GM18909 (cell line): ENCODE results near the gene ABCA12.

Experiments used
- ATAC-seq: cut with Tn5 transposase; IDR thresholded peaks from one replicate; pipeline ENCODE4 v1.9.1; 2021; ENCODE audit warnings: mild to moderate bottlenecking; ENCODE audit not compliant: unreplicated experiment, poor library complexity

Gene ABCA12

GRCh38 chr2:214989187-214989586 is 149.2 kb downstream of the ABCA12 start:
- ATAC-seq: no peak

DNA sequence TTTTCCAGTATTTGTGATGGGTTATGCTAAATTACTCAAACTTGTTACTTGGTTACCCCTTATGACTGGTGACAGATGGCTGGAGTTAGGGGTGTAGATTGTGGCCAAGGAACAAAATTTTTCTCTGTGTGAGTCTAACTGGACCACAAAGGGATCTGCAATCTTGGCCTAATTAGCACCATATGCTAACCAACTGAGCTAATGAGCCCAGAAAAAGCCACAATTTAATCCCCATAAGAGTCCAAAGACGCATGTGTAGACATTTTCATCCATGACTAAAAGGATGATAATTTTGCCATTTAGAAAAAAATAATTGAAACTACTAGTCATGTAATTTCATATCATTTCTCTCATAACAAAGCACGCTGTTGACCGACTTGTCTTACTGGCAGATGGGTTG is 151.2 kb downstream of the ABCA12 start:
- no peak for ATAC-seq

DNA sequence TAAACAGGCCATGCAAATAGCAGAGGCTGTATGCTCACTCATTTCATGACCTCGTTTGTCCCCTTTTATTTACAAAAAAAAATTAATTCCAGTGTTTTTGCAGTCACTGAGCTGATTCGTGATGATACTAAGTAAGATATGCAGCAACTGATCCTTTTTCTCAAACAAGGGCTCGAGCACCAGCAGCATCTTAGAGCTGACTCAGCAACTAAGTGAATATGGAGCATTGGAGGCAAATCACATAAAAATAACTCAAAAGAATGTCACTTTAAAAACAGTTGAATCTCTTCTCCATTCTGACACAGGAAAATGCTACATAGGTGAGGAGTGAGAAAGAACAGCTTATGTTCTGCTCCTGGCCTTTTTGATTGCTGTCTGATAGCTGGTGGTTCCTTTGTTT is 152.8 kb downstream of the ABCA12 start:
- ATAC-seq: no peak

DNA sequence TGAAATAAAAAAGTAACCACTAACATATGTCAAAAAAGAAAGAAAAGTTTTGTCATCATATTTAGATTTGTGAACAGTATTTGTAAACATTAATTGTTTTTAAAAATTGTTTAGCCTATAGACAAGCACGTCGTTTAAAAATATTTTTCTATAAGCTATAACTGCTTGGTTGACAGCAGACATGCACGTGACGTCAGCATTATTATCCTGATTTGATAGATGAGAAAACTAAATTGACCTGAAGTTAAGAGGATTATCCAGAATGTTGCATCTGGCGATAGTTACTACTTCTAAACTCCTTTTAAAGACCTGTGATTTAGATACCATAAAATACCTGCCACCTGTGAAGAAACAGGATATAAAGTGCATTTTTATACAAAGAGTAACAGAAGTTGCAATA is 172.0 kb downstream of the ABCA12 start:
- no peak for ATAC-seq

DNA sequence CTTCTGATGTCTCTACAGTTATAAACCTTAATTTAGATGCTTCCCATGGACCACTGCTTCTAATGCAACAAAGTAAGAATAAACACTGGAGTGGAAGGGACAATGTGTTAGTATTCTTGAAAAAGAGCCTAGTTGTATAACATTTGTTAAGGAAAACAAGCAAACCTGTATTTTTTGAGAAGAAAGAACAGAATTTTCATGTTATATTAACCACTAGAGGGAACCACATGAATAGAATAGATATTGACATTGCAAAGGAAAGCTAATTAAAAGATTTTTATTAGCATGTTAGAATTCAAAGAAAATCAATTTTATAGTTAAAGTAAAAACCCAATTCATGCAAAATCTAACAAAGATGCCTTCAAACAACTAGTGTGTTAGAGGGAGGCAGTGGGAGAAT is 177.7 kb downstream of the ABCA12 start:
- ATAC-seq: no peak

DNA sequence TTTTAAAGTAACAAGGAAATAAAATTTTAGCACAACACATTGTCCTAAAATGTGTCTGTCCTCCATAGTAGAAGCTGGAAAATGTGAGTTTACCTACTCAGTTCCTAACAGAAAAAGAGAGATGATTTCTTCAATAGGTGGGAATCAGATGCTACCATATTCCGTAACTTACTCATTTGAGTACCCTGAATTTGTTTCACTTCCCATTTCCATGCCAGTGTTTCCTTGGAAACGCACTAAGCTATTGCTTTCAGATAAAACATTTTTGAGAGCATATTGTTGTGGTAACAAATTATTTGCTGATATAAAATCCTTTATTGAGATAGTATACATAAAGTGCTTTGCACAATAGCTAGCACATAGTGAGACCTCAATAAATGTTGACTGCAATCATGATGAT is 191.5 kb downstream of the ABCA12 start:
- no peak for ATAC-seq

DNA sequence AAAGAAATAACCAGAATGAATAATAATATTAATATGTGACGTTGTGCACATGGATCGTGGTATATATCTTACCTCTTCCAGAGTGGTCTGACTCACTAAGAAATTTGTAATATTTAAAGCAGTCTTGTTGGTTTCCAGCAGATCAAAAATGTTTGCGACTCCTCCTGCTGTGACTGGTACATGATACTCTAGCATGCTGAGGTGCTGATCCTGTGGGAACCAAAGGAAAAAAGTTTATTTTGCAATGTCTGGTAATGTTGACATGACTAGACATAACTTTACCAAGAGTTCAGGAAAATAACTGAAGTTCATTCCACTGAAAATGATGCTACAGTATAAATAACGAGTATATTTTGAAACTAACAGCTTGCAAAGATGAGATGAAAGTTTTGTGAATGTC is 204.4 kb downstream of the ABCA12 start:
- no peak for ATAC-seq

DNA sequence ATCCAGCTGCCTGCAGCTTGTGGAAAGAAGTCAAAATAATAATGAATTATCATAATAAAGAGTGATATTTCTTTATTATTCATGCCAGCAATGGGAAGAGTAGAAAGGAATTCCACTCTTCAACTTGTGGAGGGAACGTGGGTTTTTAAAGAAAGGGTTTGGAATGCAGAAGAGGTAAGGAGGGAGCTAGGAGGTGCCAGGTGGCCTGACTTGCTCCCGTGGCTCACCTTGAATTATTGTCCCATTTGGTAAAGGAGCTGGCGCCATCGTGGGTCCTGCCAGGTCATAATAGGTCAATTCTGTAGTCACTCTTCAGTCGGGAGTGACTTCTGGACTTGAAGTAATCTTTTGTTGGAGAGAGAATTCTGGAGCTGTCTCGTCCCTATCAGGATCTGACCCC is 233.8 kb downstream of the ABCA12 start:
- no peak for ATAC-seq

GRCh38 chr2:214904176-214904575 is 234.2 kb downstream of the ABCA12 start:
- ATAC-seq: no peak

GRCh38 chr2:214902286-214902685 is 236.1 kb downstream of the ABCA12 start:
- no peak for ATAC-seq

DNA sequence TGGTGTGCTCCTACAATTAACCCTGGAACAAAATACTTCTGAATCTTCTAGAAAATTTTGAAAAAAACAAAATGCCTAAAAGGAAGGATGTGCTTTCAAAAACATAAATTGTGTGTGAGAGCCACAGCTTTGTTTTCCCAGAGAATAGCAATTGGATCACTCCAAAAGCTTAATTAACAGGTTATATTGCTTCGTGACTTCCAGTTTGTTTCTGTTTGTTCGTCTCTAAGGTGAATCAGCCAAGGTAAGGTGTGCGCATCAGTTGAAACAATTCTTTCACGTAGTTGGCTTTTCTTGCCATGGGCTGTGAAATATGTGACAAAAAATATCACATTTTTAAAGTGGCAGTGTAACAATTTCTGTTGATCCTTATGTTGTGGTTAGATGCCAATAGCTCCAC is 238.7 kb downstream of the ABCA12 start:
- ATAC-seq: no peak

DNA sequence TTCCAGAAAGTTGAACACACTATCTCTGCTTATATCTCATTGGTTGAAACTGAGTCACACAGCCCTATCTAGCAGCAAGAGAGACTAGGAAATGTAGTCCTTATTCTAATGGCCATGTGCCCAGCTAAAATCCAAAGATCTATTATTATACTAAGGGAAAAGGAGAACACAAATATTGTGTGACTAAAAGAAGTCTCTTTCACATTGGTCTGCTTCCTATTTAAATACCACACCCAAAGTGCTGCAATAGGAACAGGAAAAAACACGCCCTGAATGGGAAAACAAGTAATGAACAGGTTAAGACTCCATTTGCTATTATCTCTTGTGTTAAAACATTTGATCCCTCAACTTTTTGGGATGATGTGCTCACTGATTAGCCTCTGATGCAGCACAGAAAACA is 242.2 kb downstream of the ABCA12 start:
- no peak for ATAC-seq

GRCh38 chr2:214895469-214895868 is 243.0 kb downstream of the ABCA12 start:
- ATAC-seq: no peak

DNA sequence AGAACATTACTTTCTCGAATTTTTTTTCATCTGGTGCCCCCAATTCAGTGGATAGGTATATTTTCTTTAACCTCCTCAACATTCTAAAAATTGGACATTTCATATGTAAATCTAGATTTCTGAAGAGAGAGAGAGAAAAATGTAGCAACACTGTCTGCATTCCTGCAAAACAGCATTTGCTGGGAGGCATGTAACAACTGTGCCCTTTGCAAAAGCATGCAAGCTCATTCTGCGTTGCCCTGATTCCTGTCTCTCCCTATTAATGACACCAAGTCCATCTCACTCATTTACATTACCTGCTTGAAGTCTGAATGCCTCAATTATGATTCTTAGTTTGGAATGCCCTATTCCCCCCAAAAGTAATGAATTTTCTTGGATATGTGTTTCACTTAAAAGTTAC is 249.1 kb downstream of the ABCA12 start:
- no peak for ATAC-seq

DNA sequence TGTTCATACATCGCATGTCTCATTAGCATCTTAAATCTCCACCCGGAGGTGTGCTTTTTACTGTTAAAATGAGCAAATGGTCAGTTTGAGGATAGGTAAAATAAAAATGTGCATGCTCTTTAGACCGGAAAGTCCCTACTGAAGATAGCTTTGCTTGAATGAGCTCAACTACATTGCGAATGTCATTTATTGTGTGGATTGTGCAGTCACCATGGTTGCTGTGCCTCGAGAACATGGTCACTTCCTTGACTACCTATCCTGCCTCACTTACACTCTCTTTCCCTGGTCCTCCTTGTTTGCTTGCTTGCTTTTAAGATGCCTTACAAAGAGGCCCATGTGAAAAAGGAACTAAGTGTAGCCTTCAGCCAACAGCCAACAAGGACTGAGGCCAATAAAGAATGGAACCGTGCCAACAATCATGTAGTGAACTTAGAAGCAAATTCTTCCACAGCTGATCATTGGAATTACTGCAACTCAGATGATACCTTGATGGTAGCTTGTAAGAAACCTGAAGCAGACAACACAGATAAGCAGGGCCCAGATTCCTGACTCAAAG is 256.7 kb downstream of the ABCA12 start:
- ATAC-seq: no peak
